ENCODE results near the gene C6orf89.
"Not testable (repeated sequence)": the region's sequence is repeated elsewhere in the genome, so short reads cannot be mapped to it uniquely, and the experiment has no call there.

The C6orf89 gene

DNA sequence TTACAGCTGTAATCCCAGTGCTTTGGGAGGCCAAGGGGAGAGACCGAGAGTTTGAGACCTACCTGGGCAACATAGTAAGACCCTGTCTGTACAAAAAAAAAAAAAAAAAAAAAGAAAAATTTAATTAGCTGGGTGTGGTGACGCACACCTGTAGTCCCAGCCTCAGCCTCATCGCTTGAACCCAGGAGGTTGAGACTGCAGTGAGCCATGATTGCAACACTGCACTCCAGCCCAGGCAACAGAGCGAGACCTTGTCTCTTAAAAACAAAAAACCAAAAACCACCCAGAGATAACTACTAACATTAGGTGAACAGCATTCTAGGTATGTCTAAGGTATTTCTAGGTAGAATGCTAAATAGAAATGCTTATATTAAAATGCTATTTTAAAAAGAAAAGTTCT, 47.8 kb downstream of the C6orf89 start:
- TF ChIP-seq, protein P1, sequence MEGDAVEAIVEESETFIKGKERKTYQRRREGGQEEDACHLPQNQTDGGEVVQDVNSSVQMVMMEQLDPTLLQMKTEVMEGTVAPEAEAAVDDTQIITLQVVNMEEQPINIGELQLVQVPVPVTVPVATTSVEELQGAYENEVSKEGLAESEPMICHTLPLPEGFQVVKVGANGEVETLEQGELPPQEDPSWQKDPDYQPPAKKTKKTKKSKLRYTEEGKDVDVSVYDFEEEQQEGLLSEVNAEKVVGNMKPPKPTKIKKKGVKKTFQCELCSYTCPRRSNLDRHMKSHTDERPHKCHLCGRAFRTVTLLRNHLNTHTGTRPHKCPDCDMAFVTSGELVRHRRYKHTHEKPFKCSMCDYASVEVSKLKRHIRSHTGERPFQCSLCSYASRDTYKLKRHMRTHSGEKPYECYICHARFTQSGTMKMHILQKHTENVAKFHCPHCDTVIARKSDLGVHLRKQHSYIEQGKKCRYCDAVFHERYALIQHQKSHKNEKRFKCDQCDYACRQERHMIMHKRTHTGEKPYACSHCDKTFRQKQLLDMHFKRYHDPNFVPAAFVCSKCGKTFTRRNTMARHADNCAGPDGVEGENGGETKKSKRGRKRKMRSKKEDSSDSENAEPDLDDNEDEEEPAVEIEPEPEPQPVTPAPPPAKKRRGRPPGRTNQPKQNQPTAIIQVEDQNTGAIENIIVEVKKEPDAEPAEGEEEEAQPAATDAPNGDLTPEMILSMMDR (IDR thresholded peaks at IDR 0.05; ENCODE audit: extremely low read depth, missing control alignments), result no peak
- no peak for DNase-seq (ENCODE audit: low spot score)

DNA sequence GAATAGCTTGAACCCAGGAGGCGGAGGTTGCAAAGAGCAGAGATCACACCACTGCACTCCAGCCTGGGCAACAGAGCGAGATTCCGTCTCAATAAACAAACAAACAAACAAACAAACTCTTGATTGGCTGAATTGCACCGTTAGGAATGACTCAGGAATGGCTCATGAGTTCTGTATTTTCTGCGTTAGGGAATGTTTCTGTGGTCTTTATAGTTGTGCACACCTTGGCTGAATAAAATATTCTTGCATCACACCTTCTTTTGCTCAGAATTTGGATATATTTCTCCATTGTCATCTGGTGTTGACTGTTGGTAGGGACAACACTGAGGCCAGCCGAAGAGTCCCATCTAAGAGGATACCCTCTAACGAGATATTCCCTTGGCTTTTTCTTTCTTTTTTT, 49.1 kb downstream of the C6orf89 start:
- TF ChIP-seq, protein P1 (IDR thresholded peaks at IDR 0.05; ENCODE audit: extremely low read depth, missing control alignments), result no peak
- no peak for DNase-seq (ENCODE audit: low spot score)

DNA sequence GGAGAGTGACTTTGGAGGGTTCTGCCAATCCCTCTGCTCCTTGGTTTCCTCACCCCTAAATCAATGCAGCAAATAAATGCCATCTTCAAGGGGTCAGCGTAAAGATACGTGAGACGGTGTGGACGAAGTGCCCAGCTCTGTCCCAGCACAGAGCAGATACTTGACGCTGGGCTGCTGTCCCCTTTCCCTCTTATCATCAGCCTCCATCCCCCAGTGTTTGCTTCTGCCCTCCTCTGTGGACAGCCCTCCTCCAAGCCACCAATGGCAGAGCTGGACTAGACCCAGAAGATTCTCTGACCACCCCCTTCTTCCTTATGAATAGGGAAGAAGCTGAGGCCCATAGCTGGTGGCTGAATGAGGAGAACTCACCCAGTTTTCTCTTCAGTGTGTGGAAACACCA, 51.1 kb downstream of the C6orf89 start:
- no peak for DNase-seq (ENCODE audit: low spot score)
- TF ChIP-seq, protein P1 (IDR thresholded peaks at IDR 0.05; ENCODE audit: extremely low read depth, missing control alignments), result no peak

DNA sequence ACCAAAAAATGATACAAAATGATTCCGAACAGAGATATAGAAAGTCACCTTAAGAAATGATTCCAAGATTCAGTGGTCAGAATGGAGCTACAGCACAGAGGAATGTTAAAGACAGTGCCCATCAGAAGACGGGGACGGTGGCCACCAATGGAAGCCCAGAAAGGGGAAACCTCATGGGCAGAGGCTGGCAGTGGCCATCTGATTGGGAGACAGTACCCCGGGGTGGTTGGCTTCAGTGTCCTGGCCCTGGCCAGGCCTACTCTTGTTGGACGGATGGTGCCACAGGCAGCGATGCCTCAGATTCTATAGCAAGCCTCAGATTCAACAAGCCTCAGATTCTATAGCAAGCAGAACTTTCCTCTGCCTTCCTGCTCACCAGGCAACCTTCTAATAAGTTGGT, 52.1 kb downstream of the C6orf89 start:
- TF ChIP-seq, protein P1 (IDR thresholded peaks at IDR 0.05; ENCODE audit: extremely low read depth, missing control alignments), result no peak

DNA sequence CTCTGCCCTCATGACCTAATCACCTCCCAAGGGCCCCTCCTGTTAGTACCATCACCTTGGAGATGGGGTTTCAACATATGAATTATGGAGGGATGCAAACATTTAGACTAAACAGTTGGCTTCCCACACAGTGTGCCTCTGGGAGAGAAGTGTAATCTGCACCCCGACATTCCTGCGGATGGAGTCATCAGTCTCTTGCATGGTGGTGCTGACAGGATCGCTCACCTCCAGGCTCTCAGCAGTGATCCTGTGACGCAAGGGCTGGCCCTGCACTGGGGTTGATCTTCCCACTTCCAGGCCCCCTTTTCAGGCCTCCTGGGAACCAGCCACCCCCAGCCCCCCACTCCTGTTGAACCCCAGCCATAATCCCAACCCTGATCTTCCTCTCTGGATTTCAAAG, 52.8 kb downstream of the C6orf89 start:
- TF ChIP-seq, protein P1 (IDR thresholded peaks at IDR 0.05; ENCODE audit: extremely low read depth, missing control alignments), result no peak
- no peak for DNase-seq (ENCODE audit: low spot score)

More for the DNA sequence above, 52.1 kb downstream of the C6orf89 start:
- no peak for DNase-seq (ENCODE audit: low spot score)

DNA sequence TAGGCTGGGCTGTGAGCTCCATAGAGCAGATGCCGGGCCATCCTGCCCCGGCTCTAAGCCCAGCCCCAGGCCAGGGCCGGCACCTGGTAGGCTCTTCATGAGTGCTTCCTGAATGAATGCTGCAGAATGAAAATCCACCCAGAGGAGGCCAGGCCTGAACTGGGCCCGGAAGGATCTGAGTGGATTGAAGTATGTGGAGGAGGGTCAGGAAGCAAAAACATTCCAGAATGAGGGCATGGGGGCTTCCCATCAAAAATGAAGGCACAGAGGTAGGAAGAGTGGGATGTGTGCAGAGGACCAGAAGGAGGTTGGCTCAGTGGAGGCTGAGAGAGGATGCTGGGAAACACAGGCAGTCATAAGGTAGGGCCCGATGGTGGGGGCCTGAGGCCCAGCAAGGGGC, 53.3 kb downstream of the C6orf89 start:
- DNase-seq (ENCODE audit: low spot score), result not testable (repeated sequence)

DNA sequence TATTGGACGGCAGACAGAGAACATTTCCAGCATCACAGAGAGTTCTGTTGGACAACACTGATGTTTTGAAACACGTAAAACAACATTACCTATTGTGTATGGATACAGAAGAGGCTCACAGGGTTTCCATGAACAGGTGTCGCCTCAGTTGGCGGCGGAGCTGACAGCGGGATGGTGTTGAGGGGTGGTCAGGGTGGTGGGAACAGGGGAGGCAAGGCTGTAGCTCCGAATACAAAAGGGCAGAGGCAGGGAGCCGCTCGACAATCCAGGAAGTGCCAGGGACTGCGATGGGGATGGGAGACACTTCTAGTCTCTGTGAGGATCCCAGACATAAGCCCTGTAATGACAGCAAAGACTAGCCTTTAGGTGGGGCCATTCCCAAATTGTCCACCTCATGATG, 54.3 kb downstream of the C6orf89 start:
- DNase-seq (ENCODE audit: low spot score), result no peak
- TF ChIP-seq, protein P1 (IDR thresholded peaks at IDR 0.05; ENCODE audit: extremely low read depth, missing control alignments), result no peak

DNA sequence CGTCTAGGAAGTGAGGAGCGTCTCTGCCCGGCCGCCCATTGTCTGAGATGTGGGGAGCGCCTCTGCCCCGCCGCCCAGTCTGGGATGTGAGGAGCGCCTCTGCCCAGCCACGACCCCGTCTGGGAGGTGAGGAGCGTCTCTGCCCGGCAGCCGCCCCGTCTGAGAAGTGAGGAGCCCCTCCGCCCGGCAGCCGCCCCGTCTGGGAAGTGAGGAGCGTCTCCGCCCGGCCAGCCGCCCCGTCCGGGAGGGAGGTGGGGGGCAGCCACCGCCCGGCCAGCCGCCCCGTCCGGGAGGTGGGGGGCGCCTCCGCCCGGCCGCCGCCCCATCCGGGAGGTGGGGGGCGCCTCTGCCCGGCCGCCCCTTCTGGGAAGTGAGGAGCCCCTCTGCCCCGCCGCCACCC, 55.8 kb downstream of the C6orf89 start:
- DNase-seq (ENCODE audit: low spot score), result not testable (repeated sequence)

DNA sequence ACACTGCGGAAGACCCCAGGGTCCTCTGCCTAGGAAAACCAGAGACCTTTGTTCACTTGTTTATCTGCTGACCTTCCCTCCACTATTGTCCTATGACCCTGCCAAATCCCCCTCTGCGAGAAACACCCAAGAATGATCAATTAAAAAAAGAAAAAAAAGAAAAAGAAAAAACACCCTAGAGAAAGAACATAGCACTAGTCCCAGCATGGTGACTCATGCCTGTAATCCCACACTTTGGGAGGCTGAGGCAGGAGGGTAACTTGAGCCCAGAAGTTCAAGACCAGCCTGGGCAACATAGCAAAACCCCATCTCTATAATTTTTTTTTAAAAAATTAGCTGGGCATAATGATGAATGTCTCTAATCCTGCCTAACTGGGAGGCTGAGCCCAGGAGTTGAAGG, 56.6 kb downstream of the C6orf89 start:
- DNase-seq (ENCODE audit: low spot score), result not testable (repeated sequence)
